GM12875 (cell line): ENCODE data around the gene CD226.
"Not testable (repeated sequence)": the region's sequence is repeated elsewhere in the genome, so short reads cannot be mapped to it uniquely, and the experiment has no call there.

Experiments used
- H3K4me3 ChIP-seq: one replicate; pipeline ENCODE4 v1.5.1; 2011; ENCODE audit warnings: low read depth, low read length, control low read depth
- TF ChIP-seq, protein P1 (sequence below): IDR thresholded peaks from 2 replicates; pipeline ENCODE4 v1.5.1; 2011; ENCODE audit warnings: low read depth, mild to moderate bottlenecking, control low read depth, inconsistent platforms, low read length, moderate library complexity, borderline replicate concordance; ENCODE audit not compliant: insufficient read depth

The CD226 gene

DNA sequence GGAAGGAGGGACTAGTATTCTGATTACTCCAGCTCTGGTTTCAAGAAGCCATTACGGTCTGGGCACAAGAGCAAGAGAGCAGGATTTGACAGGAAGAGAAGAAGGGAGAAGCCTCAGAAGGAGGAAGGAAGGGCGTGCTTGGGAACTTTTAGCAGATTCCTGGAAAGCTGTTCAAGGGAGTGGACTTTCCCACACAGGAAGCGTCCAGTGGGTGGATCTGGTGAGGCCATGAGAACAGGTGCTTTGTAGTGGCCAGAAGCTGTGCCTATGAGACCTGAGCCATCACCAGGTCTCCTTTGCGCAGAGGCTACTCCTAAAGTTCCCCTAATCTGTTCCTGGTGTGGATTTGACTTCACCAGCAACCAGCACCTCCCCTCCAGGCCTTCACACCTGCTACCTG, 62.3 kb downstream of the CD226 start:
- H3K4me3 ChIP-seq = no peak overlapping the region
- TF ChIP-seq, protein P1, sequence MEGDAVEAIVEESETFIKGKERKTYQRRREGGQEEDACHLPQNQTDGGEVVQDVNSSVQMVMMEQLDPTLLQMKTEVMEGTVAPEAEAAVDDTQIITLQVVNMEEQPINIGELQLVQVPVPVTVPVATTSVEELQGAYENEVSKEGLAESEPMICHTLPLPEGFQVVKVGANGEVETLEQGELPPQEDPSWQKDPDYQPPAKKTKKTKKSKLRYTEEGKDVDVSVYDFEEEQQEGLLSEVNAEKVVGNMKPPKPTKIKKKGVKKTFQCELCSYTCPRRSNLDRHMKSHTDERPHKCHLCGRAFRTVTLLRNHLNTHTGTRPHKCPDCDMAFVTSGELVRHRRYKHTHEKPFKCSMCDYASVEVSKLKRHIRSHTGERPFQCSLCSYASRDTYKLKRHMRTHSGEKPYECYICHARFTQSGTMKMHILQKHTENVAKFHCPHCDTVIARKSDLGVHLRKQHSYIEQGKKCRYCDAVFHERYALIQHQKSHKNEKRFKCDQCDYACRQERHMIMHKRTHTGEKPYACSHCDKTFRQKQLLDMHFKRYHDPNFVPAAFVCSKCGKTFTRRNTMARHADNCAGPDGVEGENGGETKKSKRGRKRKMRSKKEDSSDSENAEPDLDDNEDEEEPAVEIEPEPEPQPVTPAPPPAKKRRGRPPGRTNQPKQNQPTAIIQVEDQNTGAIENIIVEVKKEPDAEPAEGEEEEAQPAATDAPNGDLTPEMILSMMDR = no peak

DNA sequence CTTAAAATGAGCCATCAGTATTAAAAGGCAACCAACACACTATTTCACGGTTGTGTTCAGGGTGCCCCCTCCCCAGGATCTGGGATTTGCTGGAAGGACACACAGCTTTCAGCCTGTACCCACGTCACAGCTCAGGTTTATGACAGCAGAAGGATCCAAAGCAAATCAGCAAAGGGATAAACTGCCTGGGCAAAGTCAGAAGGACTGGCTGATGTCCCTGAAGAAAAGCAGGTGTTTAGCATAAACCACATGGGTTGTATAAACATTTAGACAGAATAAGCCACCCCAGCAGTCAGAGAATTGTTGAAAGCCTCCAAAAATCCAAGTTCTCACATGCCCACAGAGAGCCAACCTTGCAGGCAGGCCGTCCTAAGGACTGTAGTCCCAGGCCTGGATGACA, 63.9 kb downstream of the CD226 start:
- TF ChIP-seq, protein P1 = no peak

DNA sequence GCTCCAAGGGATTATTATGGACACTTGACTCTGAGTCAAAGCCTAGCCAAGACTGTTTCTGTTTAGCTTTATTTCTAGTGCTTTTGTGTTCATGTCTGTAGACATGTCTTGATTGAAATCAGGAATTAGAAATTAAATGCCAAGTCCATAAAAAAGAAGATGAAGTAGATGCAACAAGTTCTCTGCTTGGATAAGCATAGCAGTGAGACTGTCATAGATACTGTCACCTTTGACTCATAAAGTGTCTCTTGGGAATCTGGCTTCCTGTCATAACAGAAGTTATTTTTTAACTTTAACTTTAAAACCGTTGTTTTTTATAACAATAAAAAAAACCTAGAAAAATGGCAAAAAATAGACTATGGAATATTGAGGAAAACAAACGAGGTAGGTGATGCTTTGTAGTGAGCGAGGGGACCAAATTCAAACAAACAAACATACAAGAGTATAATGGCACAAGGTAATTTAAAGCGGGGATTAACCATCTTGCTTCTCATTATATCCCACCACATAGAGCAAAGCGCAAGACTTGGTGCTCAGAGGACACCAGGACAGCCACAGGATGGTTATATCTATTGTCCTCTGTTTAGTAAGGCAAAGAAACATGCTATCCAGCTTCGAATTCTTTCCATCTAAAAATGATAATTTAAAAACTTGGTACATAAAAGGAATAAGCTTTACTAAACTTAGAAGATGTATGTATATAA, 64.6 kb downstream of the CD226 start:
- TF ChIP-seq, protein P1 = no peak
- H3K4me3 ChIP-seq = no peak overlapping the region

More for the DNA sequence above, 63.9 kb downstream of the CD226 start:
- H3K4me3 ChIP-seq = no peak overlapping the region

DNA sequence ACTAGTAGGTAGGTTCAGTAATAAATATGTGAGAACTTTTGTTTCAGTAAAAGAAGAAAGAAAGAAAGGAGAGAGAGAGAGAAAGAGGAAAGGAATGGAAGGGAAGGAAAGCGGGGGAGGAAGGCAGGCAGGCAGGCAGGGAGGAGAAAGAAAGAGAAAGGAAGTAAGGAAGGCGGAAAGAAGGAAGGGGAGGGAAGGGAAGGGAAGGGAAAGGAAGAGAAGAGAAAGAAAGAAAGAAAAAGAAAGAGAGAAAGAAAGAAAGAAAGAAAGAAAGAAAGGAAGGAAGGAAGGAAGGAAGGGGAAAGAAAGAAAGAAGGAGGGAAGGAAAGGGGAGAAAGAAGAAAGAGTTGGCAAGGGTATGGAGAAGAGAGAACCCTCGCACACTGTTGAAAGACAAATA, 67.6 kb downstream of the CD226 start:
- H3K4me3 ChIP-seq = no peak overlapping the region
- TF ChIP-seq, protein P1 = no peak

DNA sequence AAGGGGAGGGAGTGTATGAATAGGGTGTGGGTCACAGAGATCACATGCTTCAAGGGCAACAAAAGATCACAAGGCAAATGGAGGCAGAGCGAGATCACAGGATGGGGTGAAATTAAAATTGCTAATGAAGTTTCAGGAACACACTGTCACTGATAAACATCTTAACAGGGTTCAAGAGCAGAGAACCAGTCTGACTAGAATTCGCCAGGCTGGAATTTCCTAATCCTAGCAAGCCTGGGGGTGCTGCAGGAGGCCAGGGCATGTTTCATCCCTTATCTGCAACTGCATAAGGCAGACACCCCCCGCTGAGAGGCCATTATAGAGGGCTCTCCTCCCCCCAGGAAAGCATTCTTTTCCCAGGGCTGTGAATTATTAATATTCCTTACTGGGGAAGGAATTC, 68.6 kb downstream of the CD226 start:
- H3K4me3 ChIP-seq = not testable (repeated sequence)

DNA sequence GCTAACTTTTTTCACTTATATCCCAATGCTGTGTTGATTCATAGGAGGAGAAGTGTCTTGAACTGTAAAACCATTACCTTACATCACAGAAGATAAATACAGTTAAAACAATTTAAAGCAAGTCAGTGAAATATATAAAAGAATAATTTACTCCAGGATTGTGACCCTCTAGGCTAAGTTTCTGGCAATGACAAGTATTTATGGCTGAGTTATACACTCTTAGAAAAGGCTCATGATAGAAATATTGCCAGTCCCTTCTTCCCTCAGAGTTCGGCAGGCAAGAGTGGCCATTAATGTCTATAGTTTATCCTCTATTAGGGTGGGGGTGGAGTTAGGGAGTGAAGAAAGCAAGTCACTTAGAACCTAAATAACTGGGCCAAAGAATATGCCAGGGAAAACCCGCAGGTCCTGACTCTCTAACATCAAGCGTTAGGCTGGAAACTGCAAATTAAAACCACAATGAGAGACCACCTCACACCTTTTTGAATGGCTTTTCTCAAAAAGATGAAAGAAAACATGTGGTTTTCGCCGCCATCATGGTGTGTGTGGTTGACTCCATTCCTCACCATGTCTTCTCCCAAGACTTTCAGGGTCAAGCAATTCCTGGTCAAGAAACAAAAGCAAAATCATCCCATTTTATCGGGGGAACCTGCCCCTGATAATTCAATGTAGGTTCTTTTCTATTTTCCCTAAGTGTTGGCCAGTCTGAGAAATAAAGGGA, 69.3 kb downstream of the CD226 start:
- no peak overlapping the region for H3K4me3 ChIP-seq
- TF ChIP-seq, protein P1 = no peak

DNA sequence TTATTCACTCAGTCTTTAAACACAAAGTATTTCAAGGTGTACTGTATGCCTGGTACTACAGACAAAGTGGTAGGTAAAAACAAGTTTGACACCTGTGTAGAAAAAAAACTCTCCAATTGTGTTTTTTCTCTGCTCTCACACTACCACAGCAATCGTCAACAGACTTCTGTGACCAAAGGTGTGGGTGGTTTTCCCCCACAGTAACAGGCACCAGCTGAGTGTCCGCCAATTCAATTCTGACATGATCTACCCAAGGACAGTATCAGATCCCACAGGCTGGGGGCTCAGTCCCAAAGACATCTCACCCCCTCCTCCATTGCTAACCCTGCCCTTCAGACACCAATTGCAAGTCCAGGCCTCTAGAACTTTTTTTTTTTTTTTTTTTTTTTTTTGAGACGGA, 71.2 kb downstream of the CD226 start:
- no peak overlapping the region for H3K4me3 ChIP-seq
- TF ChIP-seq, protein P1 = no peak
